GM23338 (cell line): Measurements from ENCODE around the gene GLCE. TPM values are rescaled to one million over a fixed set of nuclear protein-coding genes. Genes with fewer than 3 reads are reported as not detected.

Experiments
- POLR2AphosphoS5 ChIP-seq: IDR thresholded peaks from 2 replicates; pipeline ENCODE4 v1.6.1; 2016; ENCODE audit warnings: antibody characterized with exemption, low read depth
- REST ChIP-seq: IDR thresholded peaks from one replicate; pipeline ENCODE4 v1.6.1; 2018; ENCODE audit warnings: antibody characterized with exemption; ENCODE audit not compliant: unreplicated experiment
- ZNF462 ChIP-seq: fragments of 250-450 bp; sonication (Bioruptor Pico); IDR thresholded peaks from 2 replicates; pipeline ENCODE4 v1.5.0; 2020; ENCODE audit warnings: mild to moderate bottlenecking, moderate library complexity
- polyA plus RNA-seq: library from polyadenylated mRNA; unstranded; fragments of >200 nt; fragmentation: Nextera tagmentation; extraction: Ambion mirVana; gene quantifications from 2 replicates; pipeline ENCODE4 v1.2.1, GENCODE V29; 2016
- total RNA-seq: library from RNA; depleted of rRNA; stranded (reverse); fragments of >200 nt; shearing (Covaris generic); gene quantifications from 2 replicates; pipeline ENCODE4 v1.2.3, GENCODE V29; 2014
- TF ChIP-seq, protein P1 (sequence below): IDR thresholded peaks from 2 replicates; pipeline ENCODE4 v1.6.1; 2016; ENCODE audit warnings: antibody characterized with exemption

GLCE gene
- total and polyA plus RNA-seq, 2 experiments from 2014 or later, result 7.5 to 15.5 TPM

GRCh38 chr15:69194854-69195253, 34.4 kb downstream of the GLCE start (continued):
- TF ChIP-seq REST, result no peak
- TF ChIP-seq POLR2AphosphoS5, result no peak
- TF ChIP-seq, protein P1, sequence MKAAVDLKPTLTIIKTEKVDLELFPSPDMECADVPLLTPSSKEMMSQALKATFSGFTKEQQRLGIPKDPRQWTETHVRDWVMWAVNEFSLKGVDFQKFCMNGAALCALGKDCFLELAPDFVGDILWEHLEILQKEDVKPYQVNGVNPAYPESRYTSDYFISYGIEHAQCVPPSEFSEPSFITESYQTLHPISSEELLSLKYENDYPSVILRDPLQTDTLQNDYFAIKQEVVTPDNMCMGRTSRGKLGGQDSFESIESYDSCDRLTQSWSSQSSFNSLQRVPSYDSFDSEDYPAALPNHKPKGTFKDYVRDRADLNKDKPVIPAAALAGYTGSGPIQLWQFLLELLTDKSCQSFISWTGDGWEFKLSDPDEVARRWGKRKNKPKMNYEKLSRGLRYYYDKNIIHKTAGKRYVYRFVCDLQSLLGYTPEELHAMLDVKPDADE, result no peak
- no peak for TF ChIP-seq ZNF462 (CRISPR knock-in tag)
